ENCODE measurements around the gene DNAJC1.

DNAJC1 gene

GRCh38 chr10:21929070-21929469 lies 74.5 kb downstream of the DNAJC1 start:
- Histone ChIP-seq H3K4me2 (ENCODE audit: low read length) (no peak overlapping the region), H3K27me3 (ENCODE audit: control insufficient read depth, low read length) (no peaks in the 10 kb centered on the region), H3K4me3 (ENCODE audit: low read length) (no peak overlapping the region), H3F3A (ENCODE audit: control insufficient read depth, insufficient read depth) (no peaks in the 10 kb centered on the region), H3K36me3 (ENCODE audit: control insufficient read depth, low read length) (no peaks in the 10 kb centered on the region), H3K9me2 (replicated peaks; ENCODE audit: control insufficient read depth, low read length) (no peaks in the 10 kb centered on the region), H3K27ac (ENCODE audit: low read depth, low read length) (no peak overlapping the region), H3K79me2 (ENCODE audit: control insufficient read depth, low read length) (no peaks in the 10 kb centered on the region), H4K20me1 (ENCODE audit: control insufficient read depth, insufficient read depth, low read depth, low read length) (no peaks in the 10 kb centered on the region), H3K4me1 (ENCODE audit: control insufficient read depth, low read length) (no peaks in the 10 kb centered on the region), H3K9me3 (ENCODE audit: control insufficient read depth, insufficient read depth, low read length) (no peaks in the 10 kb centered on the region)
- no peak for TF ChIP-seq EZH2phosphoT487 (IDR thresholded peaks at IDR 0.05; ENCODE audit: borderline replicate concordance, low read length)
- no peak for TF ChIP-seq CTCF (IDR thresholded peaks at IDR 0.05; ENCODE audit: low read depth, low read length, poor library complexity, severe bottlenecking)

GRCh38 chr10:21927631-21928353 lies 75.7 kb downstream of the DNAJC1 start:
- TF ChIP-seq EZH2phosphoT487 (IDR thresholded peaks at IDR 0.05; ENCODE audit: borderline replicate concordance, low read length) (no peak), CTCF (IDR thresholded peaks at IDR 0.05; ENCODE audit: low read depth, low read length, poor library complexity, severe bottlenecking) (no peak)
- H3K79me2 ChIP-seq (ENCODE audit: control insufficient read depth, low read length): no peaks in the 10 kb centered on the region
- H4K20me1 ChIP-seq (ENCODE audit: control insufficient read depth, insufficient read depth, low read depth, low read length): no peaks in the 10 kb centered on the region
- H3K4me2 ChIP-seq (ENCODE audit: low read length): no peak overlapping the region
- no peaks in the 10 kb centered on the region for H3K36me3 ChIP-seq (ENCODE audit: control insufficient read depth, low read length)
- H3F3A ChIP-seq (ENCODE audit: control insufficient read depth, insufficient read depth): no peaks in the 10 kb centered on the region
- no peaks in the 10 kb centered on the region for H3K9me2 ChIP-seq (replicated peaks; ENCODE audit: control insufficient read depth, low read length)
- H3K9me3 ChIP-seq (ENCODE audit: control insufficient read depth, insufficient read depth, low read length): no peaks in the 10 kb centered on the region
- no peak overlapping the region for H3K4me3 ChIP-seq (ENCODE audit: low read length)
- H3K27me3 ChIP-seq (ENCODE audit: control insufficient read depth, low read length): no peaks in the 10 kb centered on the region
- no peaks in the 10 kb centered on the region for H3K4me1 ChIP-seq (ENCODE audit: control insufficient read depth, low read length)
- H3K27ac ChIP-seq (ENCODE audit: low read depth, low read length): no peak overlapping the region

GRCh38 chr10:21926949-21927348 lies 76.6 kb downstream of the DNAJC1 start:
- Histone ChIP-seq H3K9me2 (replicated peaks; ENCODE audit: control insufficient read depth, low read length) (no peaks in the 10 kb centered on the region), H3K9me3 (ENCODE audit: control insufficient read depth, insufficient read depth, low read length) (no peaks in the 10 kb centered on the region), H3K27ac (ENCODE audit: low read depth, low read length) (no peak overlapping the region), H3K4me1 (ENCODE audit: control insufficient read depth, low read length) (no peaks in the 10 kb centered on the region), H3K36me3 (ENCODE audit: control insufficient read depth, low read length) (no peaks in the 10 kb centered on the region), H3K4me3 (ENCODE audit: low read length) (no peak overlapping the region), H3K79me2 (ENCODE audit: control insufficient read depth, low read length) (no peaks in the 10 kb centered on the region), H3K4me2 (ENCODE audit: low read length) (no peak overlapping the region), H3K27me3 (ENCODE audit: control insufficient read depth, low read length) (no peaks in the 10 kb centered on the region), H3F3A (ENCODE audit: control insufficient read depth, insufficient read depth) (no peaks in the 10 kb centered on the region), H4K20me1 (ENCODE audit: control insufficient read depth, insufficient read depth, low read depth, low read length) (no peaks in the 10 kb centered on the region)
- TF ChIP-seq CTCF (IDR thresholded peaks at IDR 0.05; ENCODE audit: low read depth, low read length, poor library complexity, severe bottlenecking): no peak
- TF ChIP-seq EZH2phosphoT487 (IDR thresholded peaks at IDR 0.05; ENCODE audit: borderline replicate concordance, low read length): no peak
